Heart right ventricle (tissue), 16 donors: ENCODE results near the gene STAU1. TPM values are rescaled to one million over a fixed set of nuclear protein-coding genes. Genes with fewer than 3 reads are reported as not detected.

Experiments
- ATAC-seq, 8 donors: fragments of 200-7000 bp; cut with Tn5 transposase; one replicate each; pipeline ENCODE4 v1.9.1; 2020; ENCODE audit warnings: mild to moderate bottlenecking in 8 of 8, moderate library complexity in 8 of 8, moderate number of reproducible peaks in 1 of 8
- DNase-seq, 2 donors: peaks; one replicate each; pipeline ENCODE4 v3.0.0-alpha.2; 2020
- H3K27ac ChIP-seq, 10 donors: fragments of 200-600 bp; sonication (generic) in 2 of 10; one replicate each; pipeline versions ENCODE4 v1.5.0 to v1.8.0; 2020 to 2022; ENCODE audit warnings: mild to moderate bottlenecking in 3 of 10
- H3K27me3 ChIP-seq, 7 donors: fragments of 200-600 bp; one replicate each; pipeline ENCODE4 v1.8.0; 2021 to 2022; ENCODE audit warnings: mild to moderate bottlenecking in 2 of 7
- H3K36me3 ChIP-seq, 9 donors: fragments of 200-600 bp; sonication (generic) in 1 of 9; one replicate each; pipeline versions ENCODE4 v1.5.0 to v1.8.0; 2020 to 2022; ENCODE audit warnings: mild to moderate bottlenecking in 2 of 9
- H3K4me1 ChIP-seq, 9 donors: fragments of 200-600 bp; sonication (generic) in 1 of 9; one replicate each; pipeline versions ENCODE4 v1.5.0 to v1.8.0; 2020 to 2022; ENCODE audit warnings: mild to moderate bottlenecking in 4 of 9
- H3K4me3 ChIP-seq, 10 donors: fragments of 200-600 bp; sonication (generic) in 2 of 10; one replicate each; pipeline versions ENCODE4 v1.5.0 to v1.8.0; 2020 to 2022; ENCODE audit warnings: mild to moderate bottlenecking in 7 of 10, moderate library complexity in 2 of 10
- H3K9me3 ChIP-seq, 11 donors: fragments of 200-600 bp in 10 of 11; sonication (generic) in 2 of 11; one replicate each; pipeline versions ENCODE4 v1.5.0 to v1.8.0; 2013 to 2022; ENCODE audit warnings: mild to moderate bottlenecking in 2 of 11, control low read depth in 1 of 11, moderate library complexity in 1 of 11
- CTCF ChIP-seq, 9 donors: fragments of 200-600 bp; sonication (generic) in 2 of 9; IDR thresholded peaks; one replicate each; pipeline versions ENCODE4 v1.5.0 to v1.8.0; 2021 to 2022; ENCODE audit warnings: antibody characterized with exemption in 9 of 9, mild to moderate bottlenecking in 5 of 9, moderate library complexity in 1 of 9
- WGBS, 2 donors: extraction: QIAGEN DNeasy Blood & Tissue Kit; methylation state at CpG; one replicate each; pipeline ENCODE4 v1.1.7; 2013; ENCODE audit warnings: inconsistent platforms in 1 of 2; 5-methylcytosine and 5-hydroxymethylcytosine counted together
- intact Hi-C, 10 donors: fragments of 100-400 bp; cut with DNase I; formaldehyde crosslinking; loops; one replicate each; pipeline versions ENCODE4 v1.11.1 to v1.14.2; 2022
- polyA plus RNA-seq, 2 donors: library from polyadenylated mRNA; stranded (reverse); fragments of 200-250 nt; gene quantifications; one replicate each; pipeline ENCODE4 v1.2.3, GENCODE V29; 2013
- total RNA-seq, 10 donors: library from RNA; stranded (reverse); fragmentation: NEBNext Ultra II Directional in 3 of 10; extraction: Animal tissue kit (Norgen Biotek cat#: 25700) in 3 of 10; gene quantifications; one replicate each; pipeline versions ENCODE4 v1.2.1 to v1.2.4, GENCODE V29; 2021 to 2023
- donor health status: Arrhythmogenic right ventricular cardiomyopathy.
- donor health status: ischemic (EF 13 %, LVEDD 7.1; RV severe dilation, severe dysfunction).
- donor health status: healthy with polysubstance abuse.
- donor health status: DM: no; HTN: yes; CAD: no.
- donor health status: DM: no; HTN: no; CAD: no.
- donor health status: ischemic (EF 25% LVEDD 6.9; RV normal size, moderate dysfunction).
- donor health status: ischemic (EF 25% LVEDD 5.7; RV mildly dilated, moderate dysfunction).
- donor health status: healthy.
- donor health status: DM: yes; HTN: yes; CAD: no.
- donor health status: Ischemic cardiomyopathy.
- donor health status: ischemic (EF 35%, LVEDD 5.7; RV mildly dilated, moderate dysfunction).
- donor health status: nonischemic (EF 11% LVEDD 7.7; RV severe dilation, severe dysfunction).
- donor health status: DM: yes; HTN: yes; CAD: no.
- donor health status: PGD.
- donor health status: ischemic (EF 29% LVEDD 5.4; RV normal size, mild dysfunction).
- donor health status: nonischemic (EF 23%, LVEDD 6.1; RV moderate dilation, normal function).

The STAU1 gene
- total and polyA plus RNA-seq, 12 donors = 18.0 to 94.3 (median 66.5) TPM

GRCh38 chr20:49183444-49183843 lies 4.7 kb downstream of the STAU1 start:
- Histone ChIP-seq H3K4me3 (no peak overlapping the region), H3K9me3 (no peaks in the 10 kb centered on the region), H3K27ac (no peak overlapping the region), H3K4me1 (peaks cover 0 to 83% (median 66%) of the 10 kb centered on the region in 9 donors), H3K36me3 (peaks cover 0 to 19% (median 2%) of the 10 kb centered on the region in 9 donors), H3K27me3 (no peaks in the 10 kb centered on the region)
- 97% methylated on average over 3 of the region's 3 CpGs for WGBS, 2 donors
- TF ChIP-seq CTCF (IDR thresholded peaks at IDR 0.05) = no peak
- no peak for ATAC-seq
- no peak for DNase-seq
- intact Hi-C loops = loop anchor here in 4 of 10 donors (2.0 to 10.0 kb wide), 3 partner anchors 17 to 49 kb away; no protein-coding TSS in a partner anchor

GRCh38 chr20:49181265-49181877 lies 6.8 kb downstream of the STAU1 start:
- Histone ChIP-seq H3K4me1 (peaks cover 0 to 80% (median 62%) of the 10 kb centered on the region in 9 donors), H3K27ac (peak overlapping the region in 1 of 10 donors; percentile 37), H3K27me3 (no peaks in the 10 kb centered on the region), H3K36me3 (peaks cover 0 to 35% (median 7%) of the 10 kb centered on the region in 9 donors), H3K4me3 (no peak overlapping the region), H3K9me3 (no peaks in the 10 kb centered on the region)
- no peak for TF ChIP-seq CTCF (IDR thresholded peaks at IDR 0.05)
- intact Hi-C loops = loop anchor here in 3 of 10 donors (5.0 to 10.0 kb wide), 2 partner anchors 39 to 47 kb away; no protein-coding TSS in a partner anchor
- ATAC-seq = no peak
- WGBS, 2 donors = 87 to 90% methylated on average over 8 of the region's 8 CpGs
- DNase-seq = no peak

- no peak for TF ChIP-seq CTCF (IDR thresholded peaks at IDR 0.05)
- DNase-seq (no peak), ATAC-seq (peak in 1 of 8 donors; percentile 24)
- peaks cover 0 to 37% (median 7%) of the 10 kb centered on the region in 9 donors for H3K36me3 ChIP-seq
- no peaks in the 10 kb centered on the region for H3K9me3 ChIP-seq
- intact Hi-C loops = loop anchor here in 3 of 10 donors (5.0 to 10.0 kb wide), 2 partner anchors 37 to 45 kb away; no protein-coding TSS in a partner anchor
- H3K27ac ChIP-seq = peak overlapping the region in 6 of 10 donors; percentile 7 to 70 (median 30)
- no peaks in the 10 kb centered on the region for H3K27me3 ChIP-seq
- H3K4me3 ChIP-seq = no peak overlapping the region
- peaks cover 0 to 64% (median 44%) of the 10 kb centered on the region in 9 donors for H3K4me1 ChIP-seq
- 22 to 54% methylated on average over 1 of the region's 1 CpG for WGBS, 2 donors
Measured at GRCh38 chr20:49179368-49180277, 8.5 kb downstream of the STAU1 start.

- no peaks in the 10 kb centered on the region for H3K9me3 ChIP-seq
- no peak overlapping the region for H3K4me3 ChIP-seq
- TF ChIP-seq CTCF (IDR thresholded peaks at IDR 0.05) = no peak
- H3K36me3 ChIP-seq = peaks cover 0 to 79% (median 7%) of the 10 kb centered on the region in 9 donors
- ATAC-seq (no peak), DNase-seq (no peak)
- H3K27ac ChIP-seq = no peak overlapping the region
- peaks cover 0 to 20% (median 3%) of the 10 kb centered on the region in 9 donors for H3K4me1 ChIP-seq
- WGBS, 2 donors = 90 to 95% methylated on average over 6 of the region's 6 CpGs
- H3K27me3 ChIP-seq = no peaks in the 10 kb centered on the region
- intact Hi-C loops = no loop called here
Measured at GRCh38 chr20:49174183-49174582, 14.0 kb downstream of the STAU1 start.
